Natural killer cell treated with Interleukin-12 subunit alpha and Interleukin-12 subunit beta and Interleukin-15 and Interleukin-18, amount 100 ng/mL, for 72 hours (primary cell): Measurements from ENCODE around the gene FBXO40. TPM values are rescaled to one million over a fixed set of nuclear protein-coding genes. Genes with fewer than 3 reads are reported as not detected.

Experiments
- ATAC-seq, 2 donors: fragments of 150-1000 bp; cut with Tn5 transposase in 1 of 2; sonication (Bioruptor Pico), chemical (Tn5 transposase) in 1 of 2; 2 replicates each; pipeline ENCODE4 v1.10.0; 2021
- DNase-seq: peaks from one replicate; pipeline ENCODE4 v3.0.0; 2022; ENCODE audit warnings: low spot score
- H3K27ac Mint-ChIP-seq, 2 donors: 1 replicate in 1 of 2; 2 replicates in 1 of 2; pipeline ENCODE4 v1.8.0; 2022; ENCODE audit warnings: mixed read lengths in 2 of 2, mild to moderate bottlenecking in 1 of 2, moderate library complexity in 1 of 2
- H3K27me3 Mint-ChIP-seq, 2 donors: 1 replicate in 1 of 2; 2 replicates in 1 of 2; pipeline ENCODE4 v1.8.0; 2022; ENCODE audit warnings: mixed read lengths in 2 of 2
- H3K36me3 Mint-ChIP-seq: one replicate; pipeline ENCODE4 v1.8.0; 2022; ENCODE audit warnings: mixed read lengths
- H3K4me1 Mint-ChIP-seq, 2 donors: 1 replicate in 1 of 2; 2 replicates in 1 of 2; pipeline ENCODE4 v1.8.0; 2022; ENCODE audit warnings: low read depth in 2 of 2, mixed read lengths in 2 of 2, mild to moderate bottlenecking in 1 of 2
- H3K4me3 Mint-ChIP-seq: one replicate; pipeline ENCODE4 v1.8.0; 2022; ENCODE audit warnings: mixed read lengths
- H3K9me3 Mint-ChIP-seq: 2 replicates; pipeline ENCODE4 v1.8.0; 2022; ENCODE audit warnings: mixed read lengths
- total RNA-seq, 2 donors: library from RNA; stranded (reverse); gene quantifications; one replicate each; pipeline ENCODE4 v1.2.3, GENCODE V29; 2022

Gene FBXO40, protein sequence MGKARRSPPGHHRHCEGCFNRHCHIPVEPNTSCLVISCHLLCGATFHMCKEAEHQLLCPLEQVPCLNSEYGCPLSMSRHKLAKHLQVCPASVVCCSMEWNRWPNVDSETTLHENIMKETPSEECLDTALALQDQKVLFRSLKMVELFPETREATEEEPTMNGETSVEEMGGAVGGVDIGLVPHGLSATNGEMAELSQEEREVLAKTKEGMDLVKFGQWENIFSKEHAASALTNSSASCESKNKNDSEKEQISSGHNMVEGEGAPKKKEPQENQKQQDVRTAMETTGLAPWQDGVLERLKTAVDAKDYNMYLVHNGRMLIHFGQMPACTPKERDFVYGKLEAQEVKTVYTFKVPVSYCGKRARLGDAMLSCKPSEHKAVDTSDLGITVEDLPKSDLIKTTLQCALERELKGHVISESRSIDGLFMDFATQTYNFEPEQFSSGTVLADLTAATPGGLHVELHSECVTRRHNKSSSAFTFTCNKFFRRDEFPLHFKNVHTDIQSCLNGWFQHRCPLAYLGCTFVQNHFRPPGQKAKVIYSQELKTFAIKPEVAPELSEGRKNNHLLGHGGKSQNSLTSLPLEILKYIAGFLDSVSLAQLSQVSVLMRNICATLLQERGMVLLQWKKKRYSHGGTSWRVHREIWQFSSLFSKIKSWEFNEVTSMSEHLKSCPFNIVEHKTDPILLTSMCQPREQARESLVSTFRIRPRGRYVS
- not detected for total RNA-seq

DNA sequence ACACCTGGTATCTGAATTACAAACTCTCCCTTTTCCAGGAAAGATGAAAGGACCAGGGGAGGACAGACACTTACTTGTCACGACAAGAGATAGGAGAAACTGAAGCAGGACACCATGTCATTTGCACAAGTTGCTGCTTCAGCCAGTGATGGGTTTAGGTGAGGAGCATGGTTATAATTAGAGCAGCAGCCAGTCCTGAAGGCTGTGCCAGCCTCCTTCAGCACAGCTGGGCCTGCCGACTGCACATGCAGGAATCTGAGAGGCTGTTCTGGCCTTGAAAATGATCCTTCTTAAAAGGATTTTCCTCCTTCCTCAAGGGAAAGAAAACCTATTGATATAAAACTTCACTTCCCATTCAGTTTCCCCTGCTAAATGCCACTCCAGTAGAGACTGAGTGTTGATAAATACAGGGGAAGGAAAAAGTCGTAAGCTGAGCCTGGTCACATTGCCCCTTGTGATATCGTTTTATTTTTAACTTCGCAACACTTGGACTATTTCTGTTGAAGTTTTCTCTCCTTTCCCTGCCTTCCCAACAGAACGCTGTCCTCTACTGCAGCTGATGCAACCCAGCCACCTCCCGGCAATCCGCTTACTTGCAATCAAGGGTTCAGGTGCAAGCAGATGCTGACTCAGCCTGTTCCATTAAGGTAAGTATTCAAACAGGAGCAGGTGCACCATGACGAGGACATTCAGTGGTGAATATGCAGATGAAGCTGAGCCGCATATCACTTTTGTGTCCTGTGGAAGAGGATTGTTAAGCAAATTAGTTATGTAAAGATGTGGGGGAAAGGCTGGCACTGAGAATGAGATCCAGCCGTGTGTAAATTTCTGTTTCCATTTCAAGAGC is at the start of gene FBXO40:
Gene FBXO40, plus strand, starts transcription at position 524 of the 847 bp plus-strand sequence. CDS start 27,197 bp downstream, outside the sequence.
- H3K36me3 Mint-ChIP-seq: no peaks in the 10 kb centered on the region
- H3K27ac Mint-ChIP-seq: no peak within 1 kb of the TSS
- ATAC-seq (no peak), DNase-seq (no peak)
- H3K4me1 Mint-ChIP-seq: no peaks in the 10 kb centered on the region
- peaks cover 6 to 8% of the 10 kb centered on the region in 2 donors for H3K27me3 Mint-ChIP-seq
- H3K9me3 Mint-ChIP-seq: no peaks in the 10 kb centered on the region
- no peak within 1 kb of the TSS for H3K4me3 Mint-ChIP-seq

DNA sequence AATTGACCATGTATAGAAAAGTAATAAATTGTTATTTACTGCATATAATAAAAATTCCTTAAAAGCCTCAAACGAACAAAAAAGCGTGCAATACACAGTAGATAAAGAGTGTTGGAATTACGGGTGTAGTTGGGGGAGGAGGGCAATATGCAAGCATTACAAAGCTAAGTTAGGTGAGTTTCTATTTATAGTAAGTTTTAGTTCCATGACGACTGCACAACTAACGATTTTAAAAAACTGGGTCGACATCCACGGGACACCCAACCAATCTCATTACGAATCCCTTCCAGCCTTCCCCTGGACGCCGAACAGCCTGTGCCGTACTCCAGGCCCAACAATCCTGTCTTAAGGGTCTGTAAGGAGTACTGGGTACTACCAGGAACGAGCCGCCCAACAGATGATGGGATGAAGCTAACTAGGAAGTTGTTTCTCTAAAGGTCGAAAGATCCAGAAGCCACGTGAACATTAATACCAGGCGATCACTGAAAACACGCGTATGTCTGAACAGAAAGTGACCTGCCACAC is 48.1 kb upstream of the FBXO40 start:
- DNase-seq (no peak), ATAC-seq (peak in 1 of 2 donors; percentile 3)
- Mint-ChIP-seq H3K4me3 (peak overlapping the region; percentile 97), H3K27ac (peak overlapping the region; percentile 95 to 99), H3K36me3 (peaks cover 10% of the 10 kb centered on the region), H3K9me3 (no peaks in the 10 kb centered on the region), H3K4me1 (peaks cover 14 to 21% of the 10 kb centered on the region in 2 donors), H3K27me3 (no peaks in the 10 kb centered on the region)

DNA sequence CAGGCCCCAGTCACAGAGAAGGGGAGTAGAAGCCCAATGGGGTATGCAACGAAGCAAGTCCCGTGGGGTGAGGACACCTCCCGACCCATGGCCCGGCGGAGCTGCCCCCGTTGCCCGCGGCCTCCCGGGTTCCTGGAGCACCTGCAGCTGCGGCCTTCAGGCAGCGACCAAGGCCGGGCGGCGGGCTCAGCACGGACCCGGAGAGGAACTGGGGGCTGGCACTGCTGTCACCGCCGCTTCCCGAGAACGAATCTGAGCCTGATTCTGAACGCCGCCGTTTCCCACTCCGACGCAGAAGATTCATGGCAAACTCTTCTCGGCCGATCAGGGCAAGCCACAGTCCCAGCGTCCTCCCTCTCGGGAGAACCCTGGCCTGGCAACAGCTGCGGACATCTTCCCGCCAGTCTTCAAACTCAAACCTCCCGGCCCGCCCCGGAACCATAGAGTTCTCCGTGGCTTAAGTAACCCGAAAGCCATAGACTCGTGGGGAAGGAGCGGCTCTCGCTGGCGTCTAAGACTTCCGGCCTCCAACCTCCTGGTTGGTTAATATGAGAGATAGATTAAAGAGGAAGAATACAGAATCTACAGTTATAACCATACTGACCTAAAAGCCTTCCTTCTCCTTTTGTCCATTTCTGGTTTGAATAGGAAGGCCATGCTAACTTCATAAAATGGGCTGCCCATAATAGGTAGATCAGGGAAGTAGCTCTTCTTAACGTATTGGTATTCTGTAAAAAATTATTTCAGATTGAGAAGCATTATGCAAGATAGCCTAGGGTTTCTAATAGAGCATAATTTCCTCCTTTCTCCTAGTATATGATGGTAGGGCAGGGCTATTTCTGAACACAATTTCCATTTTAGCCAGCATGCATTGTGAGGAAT is 47.4 kb upstream of the FBXO40 start, which contains the start of gene POLQ:
Gene POLQ, minus strand, starts transcription at position 415 of the 882 bp plus-strand sequence. Its CDS starts 111 bp downstream, at position 304.
- Mint-ChIP-seq H3K27me3 (no peaks in the 10 kb centered on the region), H3K9me3 (no peaks in the 10 kb centered on the region), H3K36me3 (peaks cover 10% of the 10 kb centered on the region), H3K27ac (peak within 1 kb of the TSS; percentile 95 to 99), H3K4me1 (peaks cover 14 to 21% of the 10 kb centered on the region in 2 donors), H3K4me3 (peak within 1 kb of the TSS; percentile 97)
- DNase-seq: peak; percentile 90
- peak; percentile 99 for ATAC-seq

DNA sequence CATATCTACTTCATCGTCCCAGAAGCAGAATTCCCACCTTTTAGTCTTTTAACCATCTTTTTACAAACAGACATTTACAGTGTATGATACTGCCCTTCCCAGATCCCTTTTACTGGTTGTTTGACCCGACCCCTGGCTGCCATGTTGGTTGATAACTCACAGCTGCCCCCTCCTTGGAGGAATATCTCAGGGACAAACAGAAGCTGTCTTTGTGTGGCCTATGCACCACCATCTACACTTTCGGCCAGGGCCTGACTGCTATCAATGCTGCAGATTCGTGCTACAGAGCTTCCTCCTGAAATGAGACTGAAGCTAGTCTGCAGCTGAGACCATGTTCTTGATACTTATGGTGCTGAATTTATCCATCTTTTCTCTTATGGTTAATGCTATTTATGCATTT is 40.8 kb upstream of the FBXO40 start:
- Mint-ChIP-seq H3K27ac (no peak overlapping the region), H3K27me3 (peaks cover 8 to 14% of the 10 kb centered on the region in 2 donors), H3K4me3 (no peak overlapping the region), H3K36me3 (no peaks in the 10 kb centered on the region), H3K9me3 (no peaks in the 10 kb centered on the region), H3K4me1 (no peaks in the 10 kb centered on the region)
- ATAC-seq (no peak), DNase-seq (no peak)

DNA sequence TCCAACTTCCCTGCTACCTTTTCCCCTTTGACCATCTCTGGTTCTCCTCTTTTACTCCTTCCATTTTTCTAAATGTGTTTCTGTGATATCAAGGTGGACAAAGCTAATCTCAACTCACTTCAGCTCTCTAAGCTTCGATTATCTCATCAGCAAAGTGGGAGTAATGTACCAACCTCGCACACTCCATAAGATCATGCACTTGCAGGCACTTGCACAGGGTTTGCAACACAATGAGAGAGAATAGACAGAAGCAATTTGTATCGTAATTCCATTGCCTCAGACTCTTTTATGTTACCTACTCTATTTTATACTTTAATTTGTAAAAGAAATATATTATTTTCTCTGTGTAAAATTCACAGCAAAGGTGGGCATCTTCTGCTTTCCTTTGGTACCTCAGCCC is 40.4 kb upstream of the FBXO40 start:
- no peak for DNase-seq
- H3K4me1 Mint-ChIP-seq: no peaks in the 10 kb centered on the region
- H3K27ac Mint-ChIP-seq: no peak overlapping the region
- no peak overlapping the region for H3K4me3 Mint-ChIP-seq
- H3K9me3 Mint-ChIP-seq: no peaks in the 10 kb centered on the region
- no peaks in the 10 kb centered on the region for H3K36me3 Mint-ChIP-seq
- no peak for ATAC-seq
- H3K27me3 Mint-ChIP-seq: peaks cover 8 to 14% of the 10 kb centered on the region in 2 donors

DNA sequence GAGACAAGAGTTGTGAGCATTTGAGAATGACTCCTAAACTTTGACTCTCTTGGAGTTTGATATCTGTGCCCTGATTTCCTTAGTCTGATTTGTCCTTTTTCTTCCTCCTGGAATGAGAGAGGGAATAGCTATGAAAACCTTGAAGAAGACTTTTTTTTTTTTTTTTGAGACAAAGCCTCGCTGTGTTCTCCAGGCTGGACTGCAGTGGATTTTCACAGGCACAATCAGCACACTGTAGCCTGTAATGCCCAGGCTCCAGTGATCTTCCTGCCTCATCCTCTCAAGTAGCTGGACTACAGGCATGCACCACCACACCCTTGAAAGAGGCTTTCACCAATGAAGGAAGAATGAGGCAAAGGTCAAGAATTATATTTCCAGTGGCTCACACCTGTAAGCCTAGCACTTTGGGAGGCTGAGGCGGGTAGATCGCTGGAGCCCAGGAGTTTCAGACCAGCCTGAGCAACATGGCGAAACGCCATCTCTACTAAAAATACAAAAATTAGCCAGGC is 35.7 kb upstream of the FBXO40 start:
- peaks cover 23 to 32% of the 10 kb centered on the region in 2 donors for H3K27me3 Mint-ChIP-seq
- no peaks in the 10 kb centered on the region for H3K9me3 Mint-ChIP-seq

DNA sequence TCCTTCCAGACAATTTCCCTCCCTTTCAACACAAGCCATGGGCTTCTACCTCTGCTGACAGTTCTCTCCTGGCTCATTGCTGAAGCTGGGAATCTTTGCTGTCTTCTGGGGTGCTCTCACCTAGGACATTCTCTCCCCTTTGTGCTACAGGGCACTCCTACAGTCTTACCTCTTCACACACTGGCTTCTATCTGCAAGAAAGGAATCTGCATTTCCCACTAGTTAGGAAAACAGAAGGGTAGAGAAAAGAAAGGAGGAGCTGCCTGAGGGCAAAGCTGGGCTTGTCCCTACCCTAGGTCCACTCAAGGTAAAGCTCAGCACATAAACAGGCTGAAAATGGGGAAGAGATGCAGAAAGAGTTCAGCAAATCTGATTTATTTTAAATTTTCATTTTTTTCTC is 31.0 kb upstream of the FBXO40 start:
- H3K9me3 Mint-ChIP-seq: no peaks in the 10 kb centered on the region
- no peaks in the 10 kb centered on the region for H3K4me1 Mint-ChIP-seq
- H3K36me3 Mint-ChIP-seq: no peaks in the 10 kb centered on the region
- ATAC-seq (no peak), DNase-seq (no peak)
- no peak overlapping the region for H3K4me3 Mint-ChIP-seq
- H3K27ac Mint-ChIP-seq: no peak overlapping the region
- H3K27me3 Mint-ChIP-seq: peaks cover 11 to 24% of the 10 kb centered on the region in 2 donors

More for the DNA sequence above, 35.7 kb upstream of the FBXO40 start:
- no peak for ATAC-seq
- Mint-ChIP-seq H3K36me3 (no peaks in the 10 kb centered on the region), H3K4me3 (no peak overlapping the region), H3K27ac (no peak overlapping the region), H3K4me1 (no peaks in the 10 kb centered on the region)
- DNase-seq: no peak

DNA sequence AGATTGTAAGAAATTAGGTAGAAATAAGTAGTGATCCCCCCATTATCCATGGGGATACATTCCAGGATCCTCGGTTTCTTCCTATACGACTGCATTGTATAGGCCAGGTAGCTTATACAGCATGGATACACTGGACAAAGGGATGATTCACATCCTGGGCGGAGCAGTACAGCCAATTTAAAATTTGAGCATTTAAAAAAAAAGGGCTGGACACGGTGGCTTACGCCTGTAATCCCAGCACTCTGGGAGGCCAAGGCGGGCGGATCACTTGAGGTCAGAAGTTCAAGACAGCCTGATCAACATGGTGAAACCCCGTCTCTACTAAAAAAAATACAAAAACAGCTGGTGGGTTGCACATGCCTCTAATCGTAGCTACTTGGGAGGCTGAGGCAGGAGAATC is 26.4 kb upstream of the FBXO40 start:
- Mint-ChIP-seq H3K9me3 (no peaks in the 10 kb centered on the region), H3K27me3 (peaks cover under 1 to 6% of the 10 kb centered on the region in 2 donors), H3K4me1 (no peaks in the 10 kb centered on the region), H3K27ac (no peak overlapping the region), H3K36me3 (no peaks in the 10 kb centered on the region), H3K4me3 (no peak overlapping the region)
- ATAC-seq: no peak
- no peak for DNase-seq

DNA sequence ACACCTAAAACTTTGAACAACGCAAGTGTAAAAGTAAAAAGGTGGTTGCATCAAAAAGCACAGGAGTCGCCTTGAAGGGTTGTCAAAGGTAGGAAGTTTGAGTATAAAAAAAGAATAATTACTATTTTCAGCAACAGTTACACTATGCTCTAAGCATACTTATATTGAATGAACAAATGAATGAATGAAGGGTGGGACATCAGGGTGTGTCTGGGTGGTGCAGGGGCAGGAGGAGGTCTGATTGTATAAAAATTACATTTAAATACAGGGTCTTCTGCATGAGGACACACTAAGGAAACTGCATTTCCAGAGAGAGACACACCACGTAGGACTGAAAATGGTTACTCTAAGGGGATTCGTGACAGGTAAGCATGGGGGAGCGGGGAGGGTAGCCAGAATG is 25.5 kb upstream of the FBXO40 start, which contains the start of gene ARGFX:
Gene ARGFX, plus strand, starts transcription at position 301 of the 400 bp plus-strand sequence. CDS start 2,765 bp downstream, outside the sequence.
- Mint-ChIP-seq H3K27ac (no peak within 1 kb of the TSS), H3K9me3 (no peaks in the 10 kb centered on the region), H3K36me3 (no peaks in the 10 kb centered on the region), H3K27me3 (no peaks in the 10 kb centered on the region), H3K4me1 (no peaks in the 10 kb centered on the region), H3K4me3 (no peak within 1 kb of the TSS)
- DNase-seq: no peak
- ATAC-seq: no peak

DNA sequence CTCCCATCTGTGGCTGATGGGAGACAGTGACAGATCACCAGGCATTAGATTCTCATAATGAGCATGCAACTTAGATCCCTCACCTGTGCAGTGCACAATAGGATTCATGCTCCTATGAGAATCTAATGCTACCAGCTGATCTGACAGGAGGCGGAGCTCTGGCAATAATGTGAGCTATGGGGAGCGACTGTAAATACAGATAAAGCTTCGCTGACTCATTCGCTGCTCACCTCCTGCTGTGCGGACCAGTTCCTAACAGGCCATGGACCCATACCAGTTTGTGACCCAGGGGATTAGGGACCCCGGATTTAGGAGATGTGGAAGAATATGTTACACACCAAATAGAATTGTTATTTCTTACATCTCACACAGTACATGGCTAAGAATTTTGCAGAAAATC is 18.7 kb upstream of the FBXO40 start:
- H3K4me3 Mint-ChIP-seq: no peak overlapping the region
- DNase-seq: no peak
- H3K9me3 Mint-ChIP-seq: no peaks in the 10 kb centered on the region
- no peaks in the 10 kb centered on the region for H3K4me1 Mint-ChIP-seq
- peaks cover 2 to 5% of the 10 kb centered on the region in 2 donors for H3K27me3 Mint-ChIP-seq
- no peak overlapping the region for H3K27ac Mint-ChIP-seq
- no peak for ATAC-seq
- H3K36me3 Mint-ChIP-seq: no peaks in the 10 kb centered on the region

DNA sequence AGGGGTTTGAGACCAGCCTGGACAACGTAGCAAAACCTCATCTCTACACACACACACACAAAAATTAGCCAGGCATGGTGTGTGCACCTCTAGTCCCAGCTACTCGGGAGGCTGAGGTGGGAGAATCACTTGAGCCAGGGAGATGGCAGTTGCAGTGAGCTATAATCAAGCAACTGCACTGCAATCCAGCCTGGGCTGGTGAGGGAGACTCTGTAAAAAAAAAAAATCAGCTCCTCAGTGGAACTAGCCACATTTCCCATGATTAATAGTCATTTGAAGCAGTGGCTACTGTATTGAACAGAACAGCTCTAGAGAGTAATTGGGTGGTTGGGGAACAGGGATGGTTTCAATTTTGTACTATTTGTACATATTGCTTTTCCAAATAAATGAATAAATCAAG is 11.5 kb upstream of the FBXO40 start:
- Mint-ChIP-seq H3K9me3 (no peaks in the 10 kb centered on the region), H3K4me3 (no peak overlapping the region), H3K4me1 (no peaks in the 10 kb centered on the region), H3K36me3 (no peaks in the 10 kb centered on the region), H3K27ac (no peak overlapping the region), H3K27me3 (peaks cover 14 to 27% of the 10 kb centered on the region in 2 donors)
- DNase-seq (no peak), ATAC-seq (no peak)

DNA sequence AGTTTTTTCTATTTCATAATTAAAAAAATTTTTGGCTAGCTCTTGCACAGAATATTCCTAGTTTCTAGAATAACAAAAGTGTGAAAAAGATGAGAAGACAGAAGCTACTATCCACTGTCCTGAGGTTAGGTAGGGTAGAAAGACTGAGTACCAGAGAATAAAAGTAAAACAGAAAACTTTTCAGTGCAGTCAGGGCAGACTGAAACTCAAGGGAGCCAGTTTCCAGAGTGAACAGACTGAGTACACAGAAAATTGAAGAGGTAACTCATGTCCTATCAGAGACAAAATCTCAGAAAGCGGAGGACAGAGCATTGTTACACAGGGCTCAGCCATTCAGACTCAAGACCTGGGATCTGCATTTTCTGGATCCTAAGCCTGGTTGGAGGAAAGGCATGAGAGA is 8.8 kb upstream of the FBXO40 start:
- no peak for ATAC-seq
- peaks cover 14 to 26% of the 10 kb centered on the region in 2 donors for H3K27me3 Mint-ChIP-seq

More for the DNA sequence above, 8.8 kb upstream of the FBXO40 start:
- H3K27ac Mint-ChIP-seq: no peak overlapping the region
- no peaks in the 10 kb centered on the region for H3K9me3 Mint-ChIP-seq
- H3K4me3 Mint-ChIP-seq: no peak overlapping the region
- no peaks in the 10 kb centered on the region for H3K4me1 Mint-ChIP-seq
- H3K36me3 Mint-ChIP-seq: no peaks in the 10 kb centered on the region
- no peak for DNase-seq
